GM18907 (cell line): ENCODE data around the gene CBX1.
"Not testable (repeated sequence)": the region's sequence is repeated elsewhere in the genome, so short reads cannot be mapped to it uniquely, and the experiment has no call there.

Experiments
- ATAC-seq: cut with Tn5 transposase; IDR thresholded peaks from one replicate; pipeline ENCODE4 v1.9.1; 2021; ENCODE audit warnings: mild to moderate bottlenecking, moderate library complexity; ENCODE audit not compliant: unreplicated experiment

CBX1 gene

DNA sequence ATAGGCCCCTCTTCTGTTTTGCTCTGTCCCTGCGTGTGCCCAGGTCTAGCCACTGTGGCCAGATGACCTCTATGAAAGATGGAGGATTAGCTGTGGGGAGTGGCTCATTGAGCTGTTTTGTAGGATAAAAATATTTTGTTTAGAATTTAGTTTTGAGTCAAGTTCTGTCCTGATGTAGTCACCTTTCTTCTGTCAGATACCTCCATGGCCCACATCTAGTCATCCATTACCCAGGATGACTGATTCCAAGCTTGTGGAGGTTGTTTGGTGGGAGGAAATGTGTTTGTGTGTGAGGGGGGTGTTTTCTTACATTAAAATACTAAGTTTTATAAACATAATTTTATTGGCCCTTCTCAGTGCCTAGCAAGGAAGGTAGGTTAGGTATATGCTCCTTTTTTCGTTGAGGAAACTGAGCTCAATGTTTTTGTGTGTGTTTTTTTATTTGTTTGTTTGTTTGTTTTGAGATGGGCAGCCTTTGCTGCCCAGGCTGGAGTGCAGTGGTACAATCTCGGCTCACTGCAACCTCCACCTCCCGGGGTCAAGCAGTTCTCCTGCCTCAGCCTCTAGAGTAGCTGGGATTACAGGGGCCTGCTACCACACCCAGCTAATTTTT is 22.6 kb upstream of the CBX1 start:
- no peak for ATAC-seq

DNA sequence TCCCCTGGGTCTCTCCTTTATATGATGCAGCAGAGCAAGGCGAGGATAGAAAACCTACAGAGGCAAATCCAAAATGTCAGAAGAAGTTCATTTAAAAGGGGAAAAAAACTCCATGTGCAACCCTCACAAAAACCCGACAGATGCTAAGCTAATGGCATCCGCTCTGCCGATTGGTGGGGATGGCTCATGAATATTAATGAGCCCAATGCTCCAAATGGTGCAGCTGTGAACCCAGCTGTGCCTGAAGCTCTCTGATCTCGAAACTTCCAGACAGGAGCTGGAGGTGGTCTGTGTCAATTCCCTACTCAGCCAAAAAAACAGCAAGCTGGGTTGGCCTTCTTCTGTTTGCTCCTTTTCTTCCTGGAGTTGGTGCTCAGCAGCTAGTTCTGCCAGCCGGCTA is 21.8 kb upstream of the CBX1 start:
- ATAC-seq: no peak

DNA sequence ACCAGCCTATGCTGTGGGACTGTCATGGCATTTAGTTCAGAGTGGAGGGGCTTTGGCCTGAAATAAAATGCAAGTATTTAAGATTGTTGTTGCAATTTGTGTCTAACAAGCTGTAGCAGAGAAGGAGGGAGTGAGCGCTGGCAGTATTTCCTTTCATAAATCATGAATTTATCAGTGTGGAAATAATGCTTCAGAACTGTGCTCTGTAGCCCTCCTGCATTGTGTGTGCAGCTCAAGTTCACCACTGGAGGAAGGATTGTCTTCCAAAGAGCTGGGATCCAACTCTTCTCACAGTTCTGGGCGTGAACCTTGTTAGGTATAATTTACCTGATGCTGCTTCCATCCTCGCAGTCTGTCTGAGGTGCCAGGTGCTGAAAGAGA is 21.4 kb upstream of the CBX1 start:
- no peak for ATAC-seq

DNA sequence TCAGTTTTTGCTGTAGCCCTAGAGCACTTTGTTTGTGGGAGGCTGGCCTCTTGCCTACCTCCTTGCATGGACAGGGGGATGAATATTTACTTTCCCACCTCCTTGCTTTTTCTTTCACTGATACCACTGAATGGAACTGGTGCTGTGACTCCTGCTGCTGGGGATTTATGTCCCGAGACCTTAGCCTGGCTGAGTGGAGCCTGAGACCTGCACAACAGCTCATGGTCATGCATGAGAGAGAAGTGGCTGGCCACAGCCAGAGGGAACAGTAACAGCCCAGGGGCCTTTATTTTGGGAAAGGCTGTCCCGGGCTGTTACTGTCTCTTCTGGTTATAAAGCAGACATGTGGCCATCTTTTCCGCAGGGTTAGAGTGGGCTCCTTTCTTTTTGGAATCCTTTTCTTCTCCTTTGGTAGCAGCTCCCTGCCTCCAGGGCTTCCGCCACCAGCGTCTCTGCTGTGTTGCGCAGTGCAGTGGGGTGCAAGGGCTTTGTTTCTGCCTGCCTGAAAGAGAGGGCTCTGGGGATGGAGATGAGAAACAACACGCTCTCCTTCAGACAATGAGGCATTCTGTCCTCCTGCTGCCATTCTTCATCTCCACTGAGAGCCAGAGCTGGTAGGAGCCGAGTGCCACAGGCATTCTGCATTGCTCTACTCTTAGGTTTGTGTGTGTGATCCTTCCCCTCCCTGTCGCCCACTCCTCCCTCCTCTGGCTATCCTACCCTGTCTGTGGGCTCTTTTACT is 20.8 kb upstream of the CBX1 start:
- ATAC-seq: no peak

DNA sequence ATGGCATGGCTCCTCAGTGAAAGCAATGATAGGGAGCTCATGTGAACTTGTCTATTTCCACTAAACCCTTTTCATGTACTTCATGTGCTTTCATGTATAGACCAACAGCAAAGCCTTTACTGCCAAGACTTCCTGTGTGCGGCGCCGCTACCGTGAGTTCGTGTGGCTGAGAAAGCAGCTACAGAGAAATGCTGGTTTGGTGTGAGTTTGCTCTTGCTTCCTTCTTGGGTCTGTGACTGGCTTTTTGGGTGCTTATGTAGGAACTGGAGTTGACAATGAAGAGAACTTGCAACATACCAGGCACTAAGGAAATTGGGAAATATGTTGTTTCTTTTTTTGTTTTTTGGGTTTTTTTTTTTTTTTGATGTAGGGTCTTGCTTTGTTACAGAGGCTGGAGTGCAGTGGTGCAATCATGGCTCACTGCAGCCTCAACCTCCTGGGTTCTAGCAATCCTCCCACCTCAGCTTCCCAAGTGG is 12.0 kb upstream of the CBX1 start:
- peak; percentile 44 for ATAC-seq

DNA sequence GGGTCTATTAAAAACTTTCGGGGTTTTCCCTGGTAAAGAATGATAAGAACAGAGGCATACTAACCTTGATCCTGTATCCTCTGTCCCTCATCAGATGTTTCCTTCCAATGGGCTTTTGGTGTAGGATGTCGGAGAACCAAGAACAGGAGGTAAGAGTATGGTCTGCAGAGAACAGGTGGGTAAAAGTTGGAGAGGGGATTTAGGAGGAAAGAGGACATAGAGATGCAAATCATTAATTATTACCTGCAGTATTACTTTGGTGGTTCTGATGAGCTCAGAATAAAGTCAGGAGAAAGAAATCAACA is 10.6 kb upstream of the CBX1 start:
- ATAC-seq: no peak

DNA sequence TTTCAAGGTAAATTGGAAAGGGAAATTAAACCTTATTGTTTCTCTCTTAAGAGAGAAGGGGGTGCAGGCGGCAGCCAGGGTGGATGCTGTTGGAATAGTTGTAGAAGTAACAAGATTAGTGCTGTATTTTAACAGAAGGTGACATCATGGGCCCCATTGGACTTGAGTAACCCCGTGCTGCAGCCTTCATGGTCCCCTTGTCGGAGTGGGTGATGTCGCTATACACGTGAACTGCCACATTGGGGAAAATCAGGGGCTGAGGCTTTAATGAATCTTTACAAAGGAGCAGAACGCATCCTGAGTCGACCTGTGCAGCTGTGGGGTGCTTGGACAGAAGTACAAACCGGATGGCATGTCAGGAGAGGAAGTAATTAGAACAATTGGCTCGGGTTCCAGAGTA is 9.5 kb upstream of the CBX1 start:
- no peak for ATAC-seq

DNA sequence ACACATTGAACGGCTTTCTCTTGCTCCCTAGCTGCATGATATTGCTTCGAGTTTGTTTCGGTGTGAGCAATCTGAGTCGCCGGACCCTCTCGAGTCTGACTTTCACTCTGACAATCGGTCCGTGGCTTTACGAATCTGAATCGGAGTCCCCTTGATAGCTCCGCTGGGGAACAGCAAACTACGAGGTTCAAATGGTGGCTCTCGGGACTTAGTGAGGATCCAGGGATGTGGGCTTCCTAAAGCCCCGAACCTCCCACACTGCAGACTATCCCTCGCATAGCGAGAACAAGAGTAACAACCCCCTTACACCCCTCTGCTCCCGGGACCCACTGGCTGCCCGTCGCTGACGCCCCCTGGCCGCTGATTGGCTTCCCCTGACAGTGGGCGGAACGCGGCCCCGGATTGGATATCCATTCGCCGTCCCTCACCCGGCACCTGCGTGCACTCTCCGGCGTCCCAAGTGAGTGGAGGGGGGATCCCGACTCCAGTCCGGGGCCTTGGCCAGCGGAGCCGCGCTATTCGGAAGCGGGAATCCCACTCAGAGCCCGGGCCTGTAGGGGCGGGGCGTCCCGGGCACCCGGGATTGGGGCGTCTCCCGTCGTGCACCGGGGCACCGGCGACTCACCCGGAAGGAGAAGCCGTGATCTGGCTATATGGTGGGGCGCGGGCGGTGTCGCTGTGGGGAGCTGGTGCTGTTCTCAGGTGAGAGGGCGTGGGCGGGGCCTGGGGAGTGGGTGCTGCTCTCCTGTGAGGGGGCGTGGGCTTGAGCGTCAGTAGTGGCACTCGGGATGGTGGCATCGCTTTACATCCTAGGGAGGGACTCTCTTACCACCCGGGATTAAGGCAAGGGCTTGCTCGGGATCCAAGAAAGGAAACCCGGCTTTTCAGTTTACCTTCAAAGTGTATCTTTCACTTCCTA is 6.1 kb upstream of the CBX1 start, which contains the start of gene SNX11:
Gene SNX11, plus strand, starts transcription at position 630 of the 919 bp plus-strand sequence. CDS start 4,278 bp downstream, outside the sequence.
- peak; percentile 81 for ATAC-seq

DNA sequence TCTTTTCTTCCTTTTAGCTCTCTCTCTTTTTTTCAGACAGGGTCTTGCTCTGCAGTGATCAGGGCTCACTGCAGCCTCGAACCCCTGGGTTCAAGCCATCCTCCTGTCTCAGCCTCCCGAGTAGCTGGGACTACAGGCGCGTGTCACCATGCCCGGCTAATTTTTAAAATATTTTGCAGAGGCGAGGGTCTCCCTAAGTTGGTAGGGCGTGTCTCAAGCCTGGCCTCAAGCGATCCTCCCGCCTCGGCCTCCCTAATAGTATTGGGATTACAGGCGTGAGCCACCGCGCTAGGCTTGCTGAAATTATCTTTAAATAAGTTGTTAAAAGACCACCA is 5.5 kb upstream of the CBX1 start:
- ATAC-seq: no peak

DNA sequence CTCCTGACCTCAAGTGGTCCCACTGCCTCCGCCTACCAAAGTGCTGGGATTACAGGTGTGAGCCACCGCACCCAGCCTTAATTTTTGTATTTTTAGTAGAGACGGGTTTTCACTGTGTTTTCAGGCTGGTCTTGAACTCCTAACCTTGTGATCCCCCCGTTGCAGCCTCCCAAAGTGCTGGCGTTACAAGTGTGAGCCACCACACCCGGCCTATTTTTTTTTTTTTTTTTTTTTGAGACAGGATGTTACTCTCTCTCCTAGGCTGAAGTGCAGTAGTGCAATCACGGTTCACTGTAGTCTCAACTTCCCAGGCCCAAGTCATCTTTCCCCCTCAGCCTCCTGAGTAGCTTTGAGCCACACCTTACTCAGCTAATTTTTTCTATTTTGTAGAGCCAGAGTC is 3.2 kb upstream of the CBX1 start:
- ATAC-seq: no peak

DNA sequence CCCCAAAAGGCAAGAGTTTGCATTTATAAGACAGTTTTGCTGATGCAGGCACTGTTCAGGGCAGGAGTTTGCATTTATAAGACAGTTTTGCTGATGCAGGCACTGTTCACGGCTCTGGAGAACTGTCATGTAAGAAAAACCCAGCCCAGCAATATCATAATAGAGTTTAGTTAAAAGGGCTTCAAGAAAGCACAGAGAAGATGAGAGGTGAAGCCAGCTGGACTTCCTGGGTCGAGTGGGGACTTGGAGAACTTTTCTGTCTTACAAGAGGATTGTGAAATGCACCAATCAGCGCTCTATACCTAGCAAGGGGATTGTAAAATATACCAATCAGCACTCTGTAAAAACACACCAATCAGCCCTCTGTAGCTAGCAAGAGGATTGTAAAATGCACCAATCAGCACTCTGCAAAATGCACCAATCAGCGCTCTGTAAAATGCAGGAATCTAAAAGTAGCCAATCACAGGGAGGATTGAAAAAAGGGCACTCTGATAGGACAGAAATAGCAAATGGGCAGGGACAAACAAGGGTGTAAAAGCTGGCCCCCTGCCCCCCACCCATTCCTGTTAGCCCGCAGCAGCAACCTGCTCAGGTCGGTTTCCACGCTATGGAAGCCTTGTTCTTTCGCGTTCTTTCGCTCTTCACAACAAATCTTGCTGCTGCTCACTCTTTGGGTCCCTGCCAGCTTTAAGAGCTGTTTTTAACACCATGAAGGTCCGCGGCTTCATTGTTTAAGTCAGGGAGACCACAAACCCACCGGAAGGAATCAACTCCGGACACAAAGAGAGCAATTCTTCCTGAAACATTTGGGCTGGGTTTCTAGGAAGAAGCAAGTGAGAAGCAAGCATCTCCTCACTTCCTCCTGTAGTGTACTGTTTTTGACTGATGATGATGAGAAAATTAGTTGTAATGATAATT is 1.8 kb upstream of the CBX1 start:
- no peak for ATAC-seq

DNA sequence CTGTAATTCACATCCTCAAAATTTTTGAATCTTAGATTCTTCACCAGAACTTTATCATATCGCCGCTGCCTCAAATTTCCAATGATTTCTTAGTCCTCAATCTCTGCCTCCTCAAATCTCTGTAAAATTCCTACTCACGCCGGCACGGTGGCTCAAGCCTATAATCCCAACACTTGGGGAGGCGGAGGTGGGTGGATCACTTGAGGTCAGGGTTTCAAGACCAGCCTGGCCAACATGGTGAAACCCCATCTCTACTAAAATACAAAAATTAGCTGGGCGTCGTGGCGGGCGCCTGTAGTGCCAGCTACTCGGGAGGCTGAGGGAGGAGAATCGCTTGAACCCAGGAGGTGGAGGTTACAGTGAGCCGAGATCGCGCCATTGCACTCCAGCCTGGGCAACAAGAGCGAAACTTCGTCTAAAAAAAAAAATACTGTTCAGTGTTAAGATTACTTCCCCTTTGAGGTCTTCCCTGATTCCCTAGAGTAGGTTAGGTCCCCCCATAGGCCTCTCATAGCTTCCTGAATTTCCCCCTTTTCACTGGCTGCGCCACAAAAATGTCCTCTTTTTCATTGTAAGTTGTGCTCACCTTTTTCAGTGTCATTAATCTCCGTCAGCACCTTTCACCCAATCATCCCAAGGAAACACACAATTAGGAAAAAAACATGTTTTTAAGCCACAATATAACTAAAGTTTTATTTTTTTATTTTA is 919 bp upstream of the CBX1 start:
- ATAC-seq: no peak

DNA sequence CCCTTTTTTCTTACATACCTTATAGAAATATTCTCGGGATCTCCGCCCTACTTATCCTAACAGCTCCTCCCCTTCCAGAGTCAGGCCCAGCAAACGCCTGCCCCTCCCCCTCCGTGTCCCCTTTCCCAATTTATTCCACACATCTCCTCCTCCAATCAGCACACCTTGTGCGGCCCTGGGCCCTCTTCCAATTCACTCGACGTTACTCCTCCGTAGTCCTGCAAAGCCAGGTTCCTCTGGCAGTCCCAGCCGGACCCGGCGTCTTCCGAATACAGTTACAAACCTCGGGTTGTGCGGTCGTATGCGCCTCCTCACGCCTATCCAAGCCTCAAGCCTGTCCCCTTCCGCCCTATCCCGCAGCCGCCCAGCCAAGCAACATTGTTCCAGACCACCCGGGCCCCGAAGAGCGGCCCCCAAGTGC is 677 bp downstream of the CBX1 start:
- no peak for ATAC-seq

DNA sequence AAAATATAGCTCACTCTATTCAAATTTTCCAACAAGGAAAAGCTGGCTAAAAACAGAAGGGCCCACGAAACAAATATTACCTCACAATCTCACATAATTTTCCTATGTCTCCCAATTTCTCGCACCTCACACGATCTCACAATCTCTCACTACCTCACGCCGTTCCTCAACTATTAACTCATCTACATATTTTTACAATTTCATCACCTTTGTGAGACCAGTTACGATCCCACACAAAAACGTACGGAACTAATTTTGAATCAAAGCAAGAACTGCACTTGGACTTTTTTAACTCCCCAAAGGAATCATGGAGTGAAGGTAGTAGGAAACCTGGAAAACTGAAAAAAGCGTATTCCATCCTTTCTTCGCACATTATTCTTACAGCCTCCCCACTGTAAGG is 1.1 kb downstream of the CBX1 start:
- no peak for ATAC-seq

DNA sequence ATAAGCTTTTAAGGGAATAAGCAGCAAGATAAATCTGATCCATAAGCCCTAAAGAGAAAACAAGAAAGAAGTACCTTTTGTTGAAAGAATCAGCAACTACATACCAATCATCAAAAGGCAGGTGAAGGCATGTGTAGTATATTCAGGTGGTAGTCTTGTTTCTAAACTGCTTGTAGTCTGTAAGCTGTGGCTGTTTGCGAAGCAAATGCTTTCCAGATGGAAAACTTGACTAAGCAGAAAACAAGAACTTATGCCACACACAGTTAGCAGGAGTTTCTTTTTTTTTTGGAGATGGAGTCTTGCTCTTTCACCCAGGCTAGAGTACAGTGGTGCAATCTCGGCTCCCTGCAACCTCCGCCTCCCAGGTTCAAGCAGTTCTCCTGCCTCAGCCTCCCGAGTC is 5.7 kb downstream of the CBX1 start:
- no peak for ATAC-seq

DNA sequence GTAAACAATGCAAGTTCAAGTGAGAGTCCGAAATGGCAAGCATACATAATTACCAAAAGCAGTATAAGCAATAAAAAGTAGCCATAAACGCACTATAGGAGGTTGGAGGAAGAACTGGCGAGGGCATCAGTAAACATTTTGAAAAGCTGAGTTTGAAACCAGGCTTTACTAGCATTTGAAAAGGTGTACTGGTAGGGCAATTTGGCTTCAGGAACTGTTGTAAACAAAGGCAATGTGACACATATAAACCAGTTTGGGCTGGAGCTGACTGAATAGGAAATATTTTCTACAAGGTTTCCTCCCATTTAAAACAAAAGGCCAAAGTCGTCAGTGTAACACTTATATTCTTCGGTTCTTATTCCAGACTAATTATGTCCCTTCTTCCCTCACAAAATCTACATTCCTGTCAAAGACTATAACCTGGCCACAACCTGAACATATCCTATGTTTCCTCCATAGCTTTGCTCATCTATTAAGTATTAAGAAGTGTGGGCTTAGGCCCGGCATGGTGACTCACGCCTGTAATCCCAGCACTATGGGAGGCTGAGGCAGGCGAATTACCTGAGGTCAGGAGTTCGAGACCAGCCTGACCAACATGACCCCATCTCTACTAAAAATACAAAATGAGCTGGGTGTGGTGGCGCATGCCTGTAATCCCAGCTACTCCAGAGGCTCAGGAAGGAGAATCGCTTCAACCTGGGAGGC is 7.8 kb downstream of the CBX1 start:
- ATAC-seq: no peak

DNA sequence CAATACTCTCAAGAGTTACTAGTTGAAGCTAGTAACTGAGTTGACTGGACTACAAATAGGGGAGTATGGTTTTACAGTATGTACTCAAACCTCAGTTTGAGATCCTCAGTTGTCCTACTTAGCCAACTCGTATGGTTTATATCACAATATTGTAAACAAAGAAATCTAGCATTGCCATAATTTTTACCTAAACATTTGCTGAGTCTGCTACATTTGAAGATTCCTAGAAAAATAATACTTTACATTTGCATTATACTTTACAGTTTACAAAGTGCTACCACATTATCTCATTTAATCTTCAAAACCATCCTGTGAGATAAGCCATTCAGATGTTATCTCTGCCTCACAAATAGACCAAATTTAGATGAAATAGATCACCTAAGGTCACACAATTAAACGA is 16.3 kb downstream of the CBX1 start:
- no peak for ATAC-seq

DNA sequence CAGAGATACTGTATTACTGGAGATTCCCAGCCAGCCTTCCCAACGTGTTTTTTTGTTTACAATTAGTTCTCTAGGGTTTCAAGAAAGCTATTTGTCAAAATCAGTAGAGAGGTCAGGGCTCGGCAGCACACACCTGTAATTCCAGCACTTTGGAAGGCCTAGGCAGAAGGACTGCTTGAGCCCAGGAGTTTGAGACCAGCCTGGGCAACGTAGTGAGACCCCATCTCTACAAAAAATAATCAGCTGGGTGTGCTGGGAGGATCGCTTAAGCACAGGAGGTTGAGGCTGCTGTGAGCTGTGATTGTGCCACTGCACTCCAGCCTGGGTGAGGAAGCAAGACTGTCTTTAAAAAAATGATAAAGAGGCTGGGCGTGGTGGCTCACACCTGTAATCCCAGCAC is 19.4 kb downstream of the CBX1 start:
- no peak for ATAC-seq

DNA sequence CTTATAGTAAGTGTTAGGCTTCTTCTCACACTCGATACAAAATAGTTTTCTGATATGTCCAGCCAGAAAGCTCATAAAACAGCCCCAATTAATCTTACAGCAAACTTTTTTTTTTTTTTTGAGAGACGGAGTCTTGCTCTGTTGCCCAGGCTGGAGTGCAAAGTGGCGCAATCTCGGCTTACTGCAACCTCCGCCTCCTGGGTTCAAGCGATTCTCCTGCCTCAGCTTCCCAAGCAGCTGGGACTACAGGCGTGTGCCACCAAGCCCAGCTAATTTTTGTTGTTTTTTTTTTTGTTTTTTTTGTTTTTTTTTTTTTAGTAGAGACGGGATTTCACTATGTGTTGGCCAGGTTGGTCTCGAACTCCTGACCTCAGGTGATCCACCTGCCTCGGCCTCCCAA is 24.1 kb downstream of the CBX1 start:
- not testable (repeated sequence) for ATAC-seq
